GM19468 (cell line): Measurements from ENCODE around the gene RADIL.

ENCODE experiments used
- ATAC-seq: cut with Tn5 transposase; IDR thresholded peaks from one replicate; pipeline ENCODE4 v1.9.1; 2021; ENCODE audit warnings: mild to moderate bottlenecking, moderate library complexity, moderate number of reproducible peaks; ENCODE audit not compliant: unreplicated experiment; ENCODE audit errors: extremely low read depth

Gene RADIL

GRCh38 chr7:4763091-4763793 is 120.3 kb downstream of the RADIL start:
- no peak for ATAC-seq

GRCh38 chr7:4762121-4763055 is 121.1 kb downstream of the RADIL start:
- ATAC-seq, result no peak

- no peak for ATAC-seq
Measured at GRCh38 chr7:4760952-4761351, 122.6 kb downstream of the RADIL start.

- ATAC-seq, result no peak
Measured at GRCh38 chr7:4759211-4759610, 124.3 kb downstream of the RADIL start.

GRCh38 chr7:4758791-4759190 is 124.7 kb downstream of the RADIL start:
- no peak for ATAC-seq

GRCh38 chr7:4758111-4758510 is 125.4 kb downstream of the RADIL start:
- ATAC-seq, result no peak

GRCh38 chr7:4755045-4755444 is 128.5 kb downstream of the RADIL start:
- ATAC-seq, result no peak

GRCh38 chr7:4754433-4755010 is 129.0 kb downstream of the RADIL start:
- ATAC-seq, result no peak

- peak; percentile 19 for ATAC-seq
Measured at GRCh38 chr7:4753598-4754432, 129.7 kb downstream of the RADIL start.

- ATAC-seq, result no peak
Measured at GRCh38 chr7:4751398-4751947, 132.0 kb downstream of the RADIL start.

GRCh38 chr7:4749798-4750197 is 133.7 kb downstream of the RADIL start:
- ATAC-seq, result no peak

GRCh38 chr7:4749363-4749762 is 134.2 kb downstream of the RADIL start:
- ATAC-seq, result no peak
